ENCODE measurements around the gene FBF1.
"Not testable (repeated sequence)": the region's sequence is repeated elsewhere in the genome, so short reads cannot be mapped to it uniquely, and the experiment has no call there.

The FBF1 gene

DNA sequence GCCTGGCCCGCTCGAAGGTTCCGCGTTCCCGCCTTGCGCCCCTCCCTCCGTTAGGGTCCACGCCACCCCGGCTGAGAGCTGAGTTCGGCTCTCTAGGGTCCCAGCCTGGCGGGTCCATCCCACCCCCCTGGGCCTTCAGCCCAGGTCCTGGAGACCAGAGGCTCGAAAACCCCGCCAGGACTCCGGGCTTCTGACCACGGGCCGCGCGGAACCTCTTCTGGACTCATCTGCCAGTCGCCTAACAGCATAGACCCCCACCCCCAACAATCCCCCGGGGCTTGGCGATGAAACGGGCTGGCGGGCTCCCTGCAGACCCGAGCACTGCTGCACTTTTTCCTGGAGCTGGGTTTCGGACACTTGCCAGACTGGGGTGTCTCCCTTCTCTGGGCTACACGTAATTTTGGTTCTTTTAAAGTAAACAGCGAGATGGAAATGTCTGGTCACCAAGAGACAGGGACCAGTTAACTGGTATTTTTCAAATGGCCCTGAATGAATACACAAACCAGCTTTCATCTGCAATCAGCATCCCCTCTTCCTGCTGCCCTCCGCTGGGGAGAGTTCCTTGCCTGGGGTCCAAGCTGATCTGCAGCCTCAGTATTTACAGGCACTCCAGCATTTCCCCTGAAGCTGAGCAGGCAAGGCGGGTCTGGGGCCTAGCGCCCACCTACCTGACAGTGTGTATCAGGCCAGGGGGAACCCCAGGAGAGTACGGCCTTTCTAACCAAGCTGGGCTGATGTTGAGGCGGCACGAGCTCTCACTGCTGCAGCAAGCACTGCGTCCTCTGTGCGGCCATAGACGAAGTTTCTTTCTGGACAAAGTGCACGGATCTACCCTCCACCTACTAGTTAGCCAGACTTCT lies 43.5 kb downstream of the FBF1 start:
- DNase-seq: peak in 1 of 58 donors; percentile 54

DNA sequence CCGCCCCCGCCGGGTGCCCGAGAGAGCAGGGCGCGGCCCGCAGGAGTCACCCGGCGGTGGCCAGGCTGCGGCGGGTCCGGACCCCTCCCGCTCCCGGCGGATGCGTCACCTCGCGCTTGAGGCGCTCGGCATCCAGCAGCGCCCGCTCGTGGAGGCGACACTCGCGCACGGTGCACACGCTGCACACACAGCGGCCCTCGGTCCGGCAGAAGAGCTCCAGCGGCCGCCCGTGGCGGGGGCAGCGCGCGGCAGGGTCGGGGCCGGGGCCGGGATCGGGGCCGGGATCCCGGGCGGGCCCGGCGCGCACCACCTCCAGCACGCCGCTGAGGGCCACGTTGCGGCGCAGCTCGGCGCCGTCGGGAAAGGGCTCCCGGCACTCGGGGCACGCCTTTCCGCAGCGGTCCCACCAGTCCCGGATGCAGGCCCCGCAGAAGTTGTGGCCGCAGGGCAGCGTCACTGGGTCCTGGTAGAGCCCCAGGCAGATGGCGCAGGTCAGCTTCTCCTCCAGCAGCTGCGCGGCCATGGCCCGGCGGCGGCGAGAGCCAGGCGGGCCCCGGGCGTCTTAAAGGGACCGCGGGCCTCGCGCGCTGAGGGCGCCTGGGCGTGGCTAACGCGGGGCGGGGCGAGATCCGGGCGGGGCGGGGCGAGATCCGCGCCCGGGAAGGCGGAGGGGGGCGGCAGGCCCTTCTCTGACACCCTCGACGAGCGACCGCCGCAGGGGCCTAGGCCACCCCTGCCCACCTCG lies 44.3 kb downstream of the FBF1 start, which contains the start of gene TRIM65:
Gene TRIM65, minus strand, starts transcription at position 537 of the 745 bp plus-strand sequence. Its CDS starts 14 bp downstream, at position 523.
- DNase-seq: peak in 56 of 58 donors; percentile 35 to 88 (median 73)

DNA sequence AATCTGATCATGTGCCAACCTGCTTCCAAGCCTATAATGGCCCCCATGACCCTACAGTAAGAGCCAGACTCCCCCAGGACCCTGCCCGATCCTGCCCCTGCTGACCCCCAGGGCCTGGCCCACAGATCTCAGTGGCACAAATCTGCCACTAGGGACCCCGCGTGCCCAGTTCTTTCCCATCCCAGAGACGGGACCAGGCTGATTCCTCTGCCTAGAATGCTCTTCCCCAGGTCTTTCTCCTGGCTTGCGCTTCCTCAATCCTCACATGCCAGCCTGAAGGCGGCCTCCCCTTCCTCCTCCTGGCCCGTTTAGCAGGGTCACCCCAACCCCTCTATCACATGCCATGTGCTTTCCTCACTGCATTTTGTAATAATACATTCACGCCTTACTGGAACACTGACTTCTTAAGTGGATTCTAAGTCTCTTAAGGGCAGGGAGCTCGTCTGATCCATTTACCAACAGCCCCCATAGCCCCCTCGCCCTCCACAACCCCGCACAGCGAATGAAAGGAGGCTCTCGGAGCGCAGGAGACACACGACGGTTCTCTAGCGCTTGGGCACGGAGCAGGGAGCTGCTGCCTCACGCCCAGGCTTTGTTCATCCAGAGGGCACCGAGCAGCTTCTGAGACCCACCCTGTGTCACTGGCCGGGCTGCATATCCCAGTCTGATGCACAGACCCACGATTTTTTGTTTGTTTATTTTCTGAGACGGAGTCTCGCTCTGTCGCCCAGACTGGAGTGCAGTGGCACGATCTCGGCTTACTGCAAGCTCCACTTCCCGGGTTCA lies 45.3 kb downstream of the FBF1 start:
- no peak for DNase-seq

DNA sequence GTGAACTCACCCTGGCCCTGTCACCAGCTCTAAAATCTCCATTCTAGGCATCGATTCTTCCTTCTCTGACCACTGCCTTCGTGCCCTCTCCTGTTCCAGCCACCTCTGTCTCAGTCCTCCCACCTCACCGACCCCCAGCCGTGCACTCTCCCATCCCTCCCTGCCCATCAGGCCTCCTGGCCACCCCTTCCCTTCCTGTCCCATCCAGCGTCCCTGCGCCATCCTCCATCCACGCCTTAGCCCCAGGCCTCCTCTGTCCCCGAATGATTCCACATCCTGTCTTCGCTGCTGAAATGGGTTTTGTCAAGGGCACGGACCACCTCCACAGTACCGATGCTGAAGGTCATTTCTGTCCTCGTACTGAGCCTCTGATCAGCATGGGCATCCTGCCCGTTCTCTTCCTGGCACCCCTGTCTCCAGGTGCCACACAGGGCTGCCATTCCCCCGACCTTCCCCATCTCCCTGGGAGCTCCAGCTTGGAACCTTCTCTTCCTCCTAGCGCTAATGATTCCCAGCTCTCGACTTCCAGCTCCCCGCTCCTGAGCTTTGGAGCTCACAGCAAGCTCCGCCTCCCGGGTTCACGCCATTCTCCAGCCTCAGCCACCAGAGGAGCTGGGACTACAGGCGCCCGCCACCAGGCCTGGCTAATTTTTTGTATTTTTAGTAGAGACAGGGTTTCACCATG lies 46.7 kb downstream of the FBF1 start:
- no peak for DNase-seq

DNA sequence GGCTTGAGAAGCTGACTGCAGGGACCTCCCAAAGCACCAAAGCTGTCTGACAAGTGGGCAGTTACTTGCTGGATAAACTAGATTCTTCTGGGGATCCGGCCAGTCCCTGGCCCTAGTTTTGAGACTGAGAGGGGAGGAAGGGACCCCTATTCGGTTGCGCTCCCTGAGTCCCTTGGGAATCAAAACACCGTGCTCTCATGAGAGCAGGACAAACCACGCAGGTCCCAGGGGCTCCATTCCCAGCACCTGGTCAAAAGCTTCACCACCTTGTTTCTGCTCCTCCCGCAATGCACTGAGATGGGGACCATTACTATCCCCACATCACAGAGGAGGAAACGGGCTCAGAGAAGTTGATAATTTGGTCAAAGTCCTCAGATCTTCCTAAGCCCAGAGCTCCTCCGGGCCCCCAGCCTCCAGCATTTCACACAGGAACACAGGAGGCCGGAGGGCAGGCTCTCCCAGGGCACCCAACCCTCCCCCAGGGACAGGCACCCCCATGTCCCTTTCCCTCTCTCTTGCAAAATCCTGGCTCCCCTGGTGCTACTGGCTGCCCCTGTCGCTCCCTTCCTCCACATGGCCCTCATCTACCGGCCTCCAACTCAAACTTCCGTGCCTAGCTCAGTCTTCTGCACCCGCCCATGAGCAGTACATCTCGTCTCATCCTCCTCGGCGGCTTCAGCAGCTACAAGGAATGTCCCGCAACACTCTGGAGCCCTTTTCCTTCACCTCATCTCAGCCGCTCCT lies 47.4 kb downstream of the FBF1 start:
- DNase-seq: no peak

DNA sequence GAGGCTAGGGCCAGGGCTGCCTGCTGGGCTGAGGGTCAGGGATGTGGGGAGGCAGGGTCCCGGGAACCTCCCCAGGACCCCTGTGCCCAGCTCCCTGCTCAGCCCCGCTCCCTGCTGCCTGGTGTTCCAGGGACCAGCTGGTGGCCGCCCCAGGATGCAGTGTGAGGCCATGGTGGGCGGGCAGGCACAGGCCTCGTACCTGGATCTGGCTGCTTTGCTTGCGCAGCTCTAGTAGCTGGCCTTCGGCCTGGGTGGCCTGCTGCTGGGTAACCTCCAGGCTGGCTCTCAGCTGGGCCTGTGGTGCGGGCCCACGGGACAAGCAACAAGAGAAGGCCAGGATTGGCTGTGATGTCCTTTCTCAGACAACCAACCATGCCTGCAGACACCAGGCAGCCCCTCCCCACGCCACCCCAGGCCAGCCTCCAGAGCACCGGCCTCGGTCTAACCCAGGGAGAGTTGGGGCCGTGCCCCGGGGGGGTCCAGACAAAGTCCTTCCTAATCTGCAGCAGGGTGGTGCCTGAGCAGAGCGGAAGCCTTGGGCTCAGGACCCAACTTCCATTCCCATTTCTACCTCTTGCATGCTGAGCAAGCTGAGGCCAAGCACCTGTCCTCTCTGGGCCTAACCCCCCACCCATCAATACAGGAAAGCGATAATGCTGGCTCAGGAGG lies 48.2 kb downstream of the FBF1 start:
- DNase-seq: peak in 32 of 58 donors; percentile 18 to 75 (median 46)

DNA sequence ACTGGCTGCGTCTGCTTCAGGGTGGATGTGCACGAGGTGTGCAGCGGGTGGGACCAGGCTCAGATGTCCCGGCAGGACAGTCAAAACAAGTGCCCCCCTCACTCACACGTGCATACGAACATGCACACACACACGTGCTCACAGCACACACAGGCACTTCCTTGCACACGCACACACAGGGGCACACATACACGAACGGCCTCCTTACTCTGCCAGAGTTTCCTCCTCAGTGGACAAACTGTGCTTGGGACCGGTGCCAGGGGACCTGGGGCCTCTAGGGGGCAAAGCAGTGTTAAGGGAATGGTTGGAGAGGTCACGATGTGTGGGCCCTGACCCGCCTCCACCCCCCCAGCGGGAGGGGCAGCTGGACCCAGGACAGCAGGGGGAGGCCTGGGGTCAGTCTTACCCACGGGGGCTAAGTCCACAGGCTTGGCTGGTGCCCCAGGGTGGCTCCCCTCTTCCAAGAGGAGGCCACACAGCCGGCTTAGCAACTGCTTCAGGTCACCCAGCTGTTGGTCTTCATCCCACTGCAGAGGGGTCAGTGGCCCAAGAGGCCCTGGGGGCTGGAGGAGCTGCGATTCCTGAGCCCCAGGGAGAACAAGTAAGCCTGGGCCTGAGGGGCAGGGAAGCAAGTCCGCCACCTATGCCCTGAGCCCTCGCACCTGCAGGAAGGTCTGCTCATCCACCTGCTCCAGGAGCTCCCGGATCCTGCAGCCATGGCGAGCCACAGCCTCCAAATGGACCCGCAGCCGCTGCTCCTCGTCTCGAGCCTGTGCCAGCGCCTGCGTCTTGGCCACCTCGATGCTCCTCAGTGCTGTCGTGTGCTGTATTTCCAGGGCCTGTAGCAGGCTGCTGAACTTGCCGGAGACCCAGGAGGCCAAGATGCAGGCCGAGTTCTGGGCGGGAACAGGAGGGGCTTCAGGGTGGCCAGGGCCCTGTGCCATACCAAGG lies 49.0 kb downstream of the FBF1 start:
- no peak for DNase-seq

DNA sequence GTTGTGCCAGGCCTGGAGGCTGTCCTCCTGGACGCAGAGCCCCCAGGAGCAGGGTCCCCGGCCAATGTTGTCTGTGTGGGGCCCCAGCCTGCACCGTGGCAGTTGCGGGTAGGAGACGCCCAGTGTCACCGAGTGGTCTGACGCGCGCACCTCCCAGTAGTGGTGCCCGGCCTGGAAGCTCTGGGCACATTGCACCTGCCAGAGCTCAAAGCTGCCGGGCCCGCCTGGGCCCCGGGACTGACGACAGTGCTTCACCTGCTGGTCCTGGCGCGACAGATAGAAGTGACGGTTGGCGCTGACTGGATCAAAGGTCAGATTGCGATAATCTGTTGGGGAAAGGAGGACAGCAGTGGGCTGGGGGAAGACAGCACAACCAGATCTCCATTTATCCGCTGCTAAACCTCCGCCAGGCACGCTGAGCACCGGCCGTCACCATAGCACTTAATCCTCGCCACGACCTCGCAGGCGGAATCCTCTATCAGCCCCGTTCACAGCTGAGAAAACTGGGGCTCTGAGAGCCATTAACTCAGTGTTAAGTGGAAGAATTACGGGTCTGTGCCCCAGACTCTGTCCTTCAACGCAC lies 49.7 kb downstream of the FBF1 start:
- DNase-seq: no peak

DNA sequence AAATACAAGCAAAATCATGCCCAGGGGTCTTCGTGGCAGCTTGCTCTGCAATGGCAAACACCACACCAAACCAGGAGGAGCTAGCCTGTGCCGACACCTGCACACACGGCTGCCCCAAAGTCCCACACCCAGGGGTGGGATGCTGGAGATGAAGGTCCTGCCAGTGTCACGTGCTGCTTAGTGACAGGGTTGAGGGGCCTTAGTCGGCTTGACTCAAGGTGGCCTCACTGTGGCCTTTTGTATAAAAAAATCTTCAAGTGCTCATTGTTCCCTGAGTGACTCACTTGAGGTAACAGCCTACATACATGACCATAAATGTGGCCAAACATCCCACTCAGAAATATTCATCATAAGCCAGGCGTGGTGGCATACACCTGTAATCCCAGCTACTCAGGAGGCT lies 51.4 kb downstream of the FBF1 start:
- DNase-seq: no peak

DNA sequence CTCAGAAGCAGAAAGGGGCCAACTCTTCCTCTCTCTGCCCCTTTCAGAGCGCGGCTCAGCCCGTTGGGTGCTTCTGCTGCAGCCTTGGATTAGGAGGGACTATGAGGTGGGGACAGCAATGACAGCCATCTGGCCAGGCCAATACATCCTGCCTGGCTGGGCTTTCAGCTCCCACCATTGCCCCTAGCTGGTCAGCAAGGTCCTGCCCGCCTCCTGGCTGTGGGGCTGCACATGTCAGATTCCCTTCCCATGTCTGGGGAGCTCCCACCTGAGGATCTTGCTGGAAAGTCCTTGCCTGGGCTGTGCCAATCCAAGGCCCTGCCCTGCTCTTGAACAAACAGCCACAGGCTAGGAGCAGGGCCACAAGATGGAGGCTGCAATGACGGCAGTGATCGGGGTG lies 52.4 kb downstream of the FBF1 start:
- DNase-seq: no peak

DNA sequence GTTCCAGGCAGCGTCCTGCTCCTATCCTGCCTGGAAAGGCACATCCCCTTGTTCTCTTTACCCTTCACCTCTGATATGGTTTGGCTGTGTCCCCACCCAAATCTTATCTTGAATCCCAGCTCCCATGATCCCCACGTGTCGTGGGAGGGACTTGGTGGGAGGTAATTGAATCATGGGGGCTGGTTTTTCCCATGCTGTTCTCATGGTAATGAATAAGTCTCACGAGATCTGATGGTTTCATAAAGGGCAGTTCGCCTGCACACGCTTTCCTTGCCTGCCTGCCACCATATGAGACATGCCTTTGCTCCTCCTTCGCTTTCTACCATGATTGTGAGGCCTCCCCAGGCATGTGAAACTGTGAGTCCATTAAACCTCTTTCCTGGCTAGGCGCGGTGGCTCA lies 55.0 kb downstream of the FBF1 start:
- not testable (repeated sequence) for DNase-seq

DNA sequence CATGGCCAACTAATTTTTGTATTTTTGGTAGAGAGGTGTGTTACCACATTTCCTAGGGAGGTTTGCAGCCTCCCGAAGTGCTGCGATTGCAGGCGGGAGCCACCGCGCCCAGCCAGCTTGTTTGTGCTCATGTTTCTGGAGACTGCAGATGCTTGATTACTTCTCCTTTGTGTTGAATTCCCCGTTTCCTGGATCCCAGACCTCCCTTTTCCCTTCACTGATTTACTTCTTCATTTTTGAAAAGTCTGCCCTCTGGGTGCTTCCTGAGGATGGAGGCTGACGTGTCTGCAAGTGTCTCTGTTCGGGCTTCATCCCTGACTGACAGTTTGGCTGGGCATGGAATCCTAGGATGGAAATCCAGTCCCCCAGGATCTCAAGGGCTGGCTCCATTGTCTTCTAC lies 55.4 kb downstream of the FBF1 start:
- DNase-seq: no peak

DNA sequence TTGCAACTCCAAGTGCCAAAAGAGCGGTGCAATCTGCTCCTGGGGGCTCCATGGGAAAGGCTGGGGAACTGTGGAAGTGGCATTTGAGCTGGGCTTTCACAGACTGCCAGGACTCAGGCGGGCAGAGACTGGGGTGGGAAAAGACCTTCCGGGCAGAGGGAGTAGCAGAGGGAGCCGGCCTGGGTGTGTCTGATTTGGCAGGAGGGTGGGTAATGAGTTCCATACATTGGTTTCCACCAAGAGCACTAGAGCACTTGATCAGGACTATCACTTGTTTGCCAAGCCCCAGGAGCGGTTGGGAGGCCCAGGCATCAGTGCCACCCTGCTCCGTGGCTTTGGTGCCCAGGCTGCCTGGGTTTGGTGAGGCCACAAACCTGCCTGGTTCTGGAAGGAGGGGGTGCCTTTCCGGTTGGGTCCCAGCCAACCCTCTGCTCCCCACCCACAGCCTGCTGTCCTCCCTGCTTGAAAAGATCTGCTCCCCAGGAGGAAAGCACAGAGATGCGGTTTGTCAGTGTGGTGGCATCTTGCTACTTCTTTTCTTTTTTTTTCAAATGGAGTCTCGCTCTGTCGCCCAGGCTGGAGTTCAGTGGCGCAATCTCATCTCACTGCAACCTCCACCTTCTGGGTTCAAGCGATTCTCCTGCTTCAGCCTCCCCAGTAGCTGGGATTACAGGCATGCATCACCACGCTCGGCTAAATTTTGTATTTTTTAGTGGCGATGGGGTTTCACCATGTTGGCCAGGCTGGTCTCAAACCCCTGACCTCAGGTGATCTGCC lies 59.0 kb downstream of the FBF1 start:
- no peak for DNase-seq

DNA sequence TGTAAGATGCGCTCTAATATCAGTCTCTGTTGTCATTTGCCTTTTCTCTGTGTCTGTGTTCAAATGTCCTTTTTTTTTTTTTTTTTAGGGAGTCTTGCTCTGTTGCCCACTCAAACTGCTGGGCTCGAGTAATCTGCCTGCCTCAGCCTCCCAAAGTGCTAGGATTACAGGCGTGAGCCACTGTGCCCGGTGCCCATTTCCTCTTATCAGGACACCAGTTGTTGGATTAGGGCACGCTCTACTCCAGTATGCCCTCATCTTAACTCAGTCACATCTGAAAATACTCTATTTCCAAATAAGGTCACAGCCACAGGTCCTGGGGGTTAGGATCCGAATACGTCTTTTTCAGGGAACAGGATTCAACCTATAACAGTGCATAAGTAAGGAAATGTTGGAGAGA lies 60.6 kb downstream of the FBF1 start:
- no peak for DNase-seq

DNA sequence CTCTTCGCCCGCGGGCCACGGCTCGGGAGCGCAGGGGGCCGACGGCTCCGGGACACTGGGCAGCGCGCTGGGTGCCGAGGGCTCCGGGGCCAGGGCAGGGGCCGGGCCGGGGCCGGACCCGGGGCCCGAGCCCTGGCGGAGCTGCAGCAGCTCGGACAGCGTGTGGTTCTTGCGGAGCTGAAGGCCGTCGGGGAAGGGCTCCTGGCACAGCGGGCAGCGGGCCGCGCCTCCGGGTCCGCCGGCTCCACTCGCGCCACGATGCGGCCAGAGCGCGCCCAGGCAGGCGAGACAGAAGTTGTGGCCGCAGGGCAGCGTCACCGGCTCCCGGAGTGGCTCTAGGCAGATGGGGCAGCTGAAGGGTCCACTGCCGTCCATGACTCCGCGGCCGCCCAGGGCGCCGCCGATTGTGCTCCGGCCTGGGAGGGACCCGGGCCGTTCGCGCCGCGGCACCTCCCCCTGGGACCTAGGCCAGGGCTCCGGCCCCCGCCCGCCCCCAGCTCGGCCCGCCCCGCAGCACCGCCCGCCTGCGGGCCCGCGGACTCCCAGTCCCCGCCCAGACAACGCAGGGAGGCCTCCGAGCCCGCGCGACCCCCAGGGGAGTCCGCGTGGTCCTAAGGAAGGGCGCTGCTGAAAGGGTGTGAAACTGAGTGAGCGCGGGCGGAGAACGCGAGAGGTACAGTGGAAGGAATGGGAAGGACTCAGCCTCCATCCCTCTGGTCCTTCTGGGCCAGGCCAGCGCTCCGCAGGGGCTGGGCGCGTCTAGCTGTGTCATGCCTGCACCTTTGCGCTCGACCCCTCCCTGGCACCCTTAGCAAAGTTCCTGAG lies 62.5 kb downstream of the FBF1 start, which contains the start of gene TRIM47:
Gene TRIM47, minus strand, starts transcription at position 408 of the 825 bp plus-strand sequence. Its CDS starts 33 bp downstream, at position 375.
- peak in 46 of 58 donors; percentile 10 to 74 (median 51) for DNase-seq

DNA sequence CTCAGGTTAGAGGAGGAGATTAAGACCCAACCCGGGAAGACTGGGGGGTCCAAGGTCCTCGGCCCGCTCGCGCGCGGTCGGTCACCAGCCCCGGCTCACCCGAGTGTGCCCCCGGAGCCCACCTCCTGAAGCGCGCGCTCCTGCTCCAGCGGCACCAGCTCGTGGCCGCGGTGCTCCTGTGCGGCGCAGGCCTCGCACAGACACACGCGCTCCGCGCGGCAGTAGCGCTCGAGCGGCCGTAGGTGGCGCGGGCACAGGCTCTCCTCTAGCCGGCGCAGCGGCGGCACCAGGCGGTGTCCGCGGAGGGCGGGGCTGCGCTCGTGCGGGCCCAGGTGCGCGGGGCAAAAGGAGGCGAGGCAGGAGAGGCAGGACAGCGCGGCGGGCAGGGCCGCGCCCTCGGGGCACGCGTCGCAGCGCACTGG lies 63.1 kb downstream of the FBF1 start:
- DNase-seq: peak in 44 of 58 donors; percentile 23 to 71 (median 57)
